Upper lobe of left lung (tissue), 6 donors: ENCODE data around the gene ALS2CL. TPM values are rescaled to one million over a fixed set of nuclear protein-coding genes. Genes with fewer than 3 reads are reported as not detected.

ENCODE experiments used
- ATAC-seq, 2 donors: fragments of 200-7000 bp; cut with Tn5 transposase; one replicate each; pipeline ENCODE4 v1.9.1; 2022; ENCODE audit warnings: mild to moderate bottlenecking in 2 of 2, moderate library complexity in 2 of 2; ENCODE audit not compliant: low FRiP score in 2 of 2
- DNase-seq, 2 donors: peaks; one replicate each; pipeline ENCODE4 v3.0.0-alpha.2; 2019 to 2020
- H3K27ac ChIP-seq, 4 donors: fragments of 200-600 bp; sonication (generic); one replicate each; pipeline ENCODE4 v1.5.1; 2016 to 2019
- H3K27me3 ChIP-seq, 4 donors: fragments of 200-600 bp; sonication (generic); one replicate each; pipeline ENCODE4 v1.5.1; 2017 to 2019
- H3K36me3 ChIP-seq, 4 donors: fragments of 200-600 bp; sonication (generic); one replicate each; pipeline ENCODE4 v1.5.1; 2016 to 2019
- H3K4me1 ChIP-seq, 4 donors: fragments of 200-600 bp; sonication (generic); one replicate each; pipeline ENCODE4 v1.5.1; 2018 to 2019
- H3K4me3 ChIP-seq, 4 donors: fragments of 200-600 bp; sonication (generic); one replicate each; pipeline ENCODE4 v1.5.1; 2017 to 2019; ENCODE audit warnings: mild to moderate bottlenecking in 2 of 4, moderate library complexity in 1 of 4
- H3K9me3 ChIP-seq, 4 donors: fragments of 200-600 bp; sonication (generic); one replicate each; pipeline ENCODE4 v1.5.1; 2018 to 2019
- EP300 ChIP-seq, 4 donors: sonication (generic); formaldehyde crosslinking; IDR thresholded peaks; one replicate each; pipeline ENCODE4 v1.5.1; 2017; ENCODE audit warnings: antibody characterized with exemption in 4 of 4, control low read depth in 2 of 4
- POLR2A ChIP-seq, 4 donors: fragments of 450-650 bp; IDR thresholded peaks; one replicate each; pipeline ENCODE4 v1.5.1; 2016 to 2017; ENCODE audit warnings: antibody characterized with exemption in 4 of 4, mild to moderate bottlenecking in 2 of 4
- POLR2AphosphoS5 ChIP-seq, 2 donors: sonication (generic); formaldehyde crosslinking; IDR thresholded peaks; one replicate each; pipeline ENCODE4 v1.5.1; 2017; ENCODE audit warnings: antibody characterized with exemption in 2 of 2
- WGBS, 2 donors: methylation state at CpG; one replicate each; pipeline ENCODE4 v1.1.5; 2017 to 2018; 5-methylcytosine and 5-hydroxymethylcytosine counted together
- total RNA-seq, 6 donors: library from RNA; depleted of rRNA in 4 of 6; stranded (reverse); fragments of >200 nt in 4 of 6; gene quantifications; one replicate each; pipeline versions ENCODE4 v1.1.0 to v1.2.1, GENCODE V29; 2016 to 2021
- TF ChIP-seq, protein P1 (sequence below), 6 experiments: fragments of 450-650 bp in 4 of 6; fragments of 200-600 bp in 2 of 6; sonication (generic) in 2 of 6; IDR thresholded peaks; one replicate each; pipeline ENCODE4 v1.5.1; 2016 to 2019; ENCODE audit warnings: antibody characterized with exemption in 6 of 6
- donor health status: DM: no; HTN: no; CAD: no; lungs with moderate emphysema.
- donor health status: DM: no; HTN: yes; CAD: no; lungs with severe emphysema.

Gene ALS2CL
- total RNA-seq, 6 donors from 2014 or later = 54.2 to 299 (median 66.9) TPM

DNA sequence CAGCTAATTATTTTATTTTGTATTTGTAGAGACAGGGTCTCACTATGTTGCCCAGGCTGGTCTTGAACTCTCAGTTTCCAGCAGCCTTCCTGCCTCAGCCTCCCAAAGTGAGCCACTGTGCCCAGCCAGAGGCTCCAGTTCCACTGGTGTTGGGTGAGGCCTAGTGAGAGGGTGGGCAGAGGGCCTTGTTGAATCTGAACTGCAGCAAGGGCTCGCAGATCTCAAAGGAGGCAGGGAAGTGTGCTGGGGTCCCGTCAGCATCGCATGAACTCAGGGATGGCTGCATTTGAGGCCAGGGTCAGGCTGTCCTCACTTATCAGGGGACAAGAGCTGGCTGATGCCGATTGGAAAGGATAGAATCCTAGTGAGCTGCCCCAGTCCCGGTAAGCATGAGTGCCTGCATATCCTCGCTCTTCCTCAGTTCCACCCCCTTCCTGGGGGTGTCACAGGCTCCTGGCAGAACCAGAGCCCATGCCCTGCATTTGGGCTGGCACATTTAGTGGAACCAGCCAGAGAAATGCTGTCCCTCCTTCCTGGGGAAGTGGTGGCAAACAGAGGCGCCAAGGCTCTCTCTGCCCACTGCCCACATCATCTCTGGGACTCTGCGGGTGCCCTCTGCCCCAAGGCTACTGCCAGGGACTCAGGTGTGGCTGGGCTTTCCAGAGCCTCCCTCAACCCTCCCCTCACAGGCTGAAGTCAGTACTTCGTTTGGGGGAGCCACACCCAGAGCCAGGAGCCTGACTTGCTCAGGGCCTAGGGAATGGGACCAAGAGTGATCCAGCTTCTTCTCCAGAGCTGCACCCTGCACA, 24.1 kb downstream of the ALS2CL start:
- peaks cover 0 to 42% (median 22%) of the 10 kb centered on the region in 4 donors for H3K36me3 ChIP-seq
- WGBS, 2 donors = 75 to 76% methylated on average over 6 to 9 of the region's 9 CpGs
- no peak overlapping the region for H3K4me3 ChIP-seq
- H3K27me3 ChIP-seq = no peaks in the 10 kb centered on the region
- H3K9me3 ChIP-seq = no peaks in the 10 kb centered on the region
- TF ChIP-seq POLR2A (IDR thresholded peaks at IDR 0.05) = no peak
- TF ChIP-seq, protein P1, sequence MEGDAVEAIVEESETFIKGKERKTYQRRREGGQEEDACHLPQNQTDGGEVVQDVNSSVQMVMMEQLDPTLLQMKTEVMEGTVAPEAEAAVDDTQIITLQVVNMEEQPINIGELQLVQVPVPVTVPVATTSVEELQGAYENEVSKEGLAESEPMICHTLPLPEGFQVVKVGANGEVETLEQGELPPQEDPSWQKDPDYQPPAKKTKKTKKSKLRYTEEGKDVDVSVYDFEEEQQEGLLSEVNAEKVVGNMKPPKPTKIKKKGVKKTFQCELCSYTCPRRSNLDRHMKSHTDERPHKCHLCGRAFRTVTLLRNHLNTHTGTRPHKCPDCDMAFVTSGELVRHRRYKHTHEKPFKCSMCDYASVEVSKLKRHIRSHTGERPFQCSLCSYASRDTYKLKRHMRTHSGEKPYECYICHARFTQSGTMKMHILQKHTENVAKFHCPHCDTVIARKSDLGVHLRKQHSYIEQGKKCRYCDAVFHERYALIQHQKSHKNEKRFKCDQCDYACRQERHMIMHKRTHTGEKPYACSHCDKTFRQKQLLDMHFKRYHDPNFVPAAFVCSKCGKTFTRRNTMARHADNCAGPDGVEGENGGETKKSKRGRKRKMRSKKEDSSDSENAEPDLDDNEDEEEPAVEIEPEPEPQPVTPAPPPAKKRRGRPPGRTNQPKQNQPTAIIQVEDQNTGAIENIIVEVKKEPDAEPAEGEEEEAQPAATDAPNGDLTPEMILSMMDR (IDR thresholded peaks at IDR 0.05) = no peak
- no peak for TF ChIP-seq POLR2AphosphoS5 (IDR thresholded peaks at IDR 0.05)
- TF ChIP-seq EP300 (IDR thresholded peaks at IDR 0.05) = no peak
- no peak overlapping the region for H3K27ac ChIP-seq
- ATAC-seq (no peak), DNase-seq (peak in 1 of 2 donors; percentile 18)
- peaks cover 0 to 9% (median 2%) of the 10 kb centered on the region in 4 donors for H3K4me1 ChIP-seq

DNA sequence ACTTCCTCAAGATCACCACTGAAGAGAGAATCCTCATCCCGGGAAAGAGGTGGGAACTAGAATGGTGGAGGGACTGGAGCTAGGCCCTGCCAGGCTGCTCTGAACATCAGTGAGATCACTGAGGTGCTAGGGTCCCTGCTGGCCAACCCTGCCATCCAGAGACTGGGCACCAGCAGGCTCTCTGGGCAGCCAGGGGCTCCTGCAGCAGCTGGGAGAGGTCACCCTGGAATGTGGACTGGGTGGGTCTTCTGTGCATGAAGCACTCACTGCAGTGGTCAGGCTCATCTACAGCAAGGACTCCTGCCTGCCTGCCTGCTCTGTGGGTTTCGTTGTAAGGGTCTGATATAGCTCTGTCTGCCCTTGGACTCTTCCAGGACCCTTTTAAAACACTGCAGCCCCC, 24.9 kb downstream of the ALS2CL start:
- ATAC-seq (no peak), DNase-seq (peak in 1 of 2 donors; percentile 13)
- Histone ChIP-seq H3K36me3 (peaks cover 0 to 34% (median 14%) of the 10 kb centered on the region in 4 donors), H3K4me3 (no peak overlapping the region), H3K4me1 (peaks cover 0 to 9% (median 2%) of the 10 kb centered on the region in 4 donors), H3K9me3 (no peaks in the 10 kb centered on the region), H3K27ac (no peak overlapping the region), H3K27me3 (no peaks in the 10 kb centered on the region)
- WGBS, 2 donors = 81 to 91% methylated on average over 1 to 2 of the region's 2 CpGs
- TF ChIP-seq POLR2A (IDR thresholded peaks at IDR 0.05) = no peak
- no peak for TF ChIP-seq POLR2AphosphoS5 (IDR thresholded peaks at IDR 0.05)
- TF ChIP-seq EP300 (IDR thresholded peaks at IDR 0.05) = no peak
- TF ChIP-seq, protein P1 (IDR thresholded peaks at IDR 0.05) = no peak

DNA sequence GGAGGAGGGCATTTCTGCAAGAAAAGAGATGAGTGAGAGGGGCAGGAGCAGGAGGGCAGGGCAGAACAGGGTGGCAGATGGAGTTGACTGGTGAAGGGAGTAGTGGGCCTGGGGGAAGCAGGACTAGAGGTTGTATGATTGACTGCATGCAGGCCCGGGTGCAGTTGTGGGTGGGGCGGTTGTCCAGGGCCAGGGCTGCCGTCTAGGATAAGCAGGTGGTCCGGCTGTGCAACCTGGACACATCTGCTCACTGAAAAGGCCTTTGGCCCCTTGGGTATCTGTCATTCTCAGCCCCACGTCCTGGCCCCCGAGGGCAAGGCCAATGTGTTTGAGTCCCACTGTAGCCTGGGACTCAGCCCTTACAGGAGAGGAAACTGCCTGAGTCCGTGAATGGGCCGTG, 25.4 kb downstream of the ALS2CL start:
- WGBS, 2 donors = 50 to 67% methylated on average over 6 to 8 of the region's 8 CpGs
- Histone ChIP-seq H3K4me3 (no peak overlapping the region), H3K4me1 (peaks cover 2 to 9% (median 4%) of the 10 kb centered on the region in 4 donors), H3K27ac (no peak overlapping the region), H3K9me3 (no peaks in the 10 kb centered on the region), H3K27me3 (no peaks in the 10 kb centered on the region), H3K36me3 (peaks cover 0 to 30% (median 10%) of the 10 kb centered on the region in 4 donors)
- no peak for TF ChIP-seq POLR2AphosphoS5 (IDR thresholded peaks at IDR 0.05)
- TF ChIP-seq, protein P1 (IDR thresholded peaks at IDR 0.05) = no peak
- no peak for TF ChIP-seq POLR2A (IDR thresholded peaks at IDR 0.05)
- TF ChIP-seq EP300 (IDR thresholded peaks at IDR 0.05) = no peak
- ATAC-seq = no peak
- DNase-seq = peak in 1 of 2 donors; percentile 15

DNA sequence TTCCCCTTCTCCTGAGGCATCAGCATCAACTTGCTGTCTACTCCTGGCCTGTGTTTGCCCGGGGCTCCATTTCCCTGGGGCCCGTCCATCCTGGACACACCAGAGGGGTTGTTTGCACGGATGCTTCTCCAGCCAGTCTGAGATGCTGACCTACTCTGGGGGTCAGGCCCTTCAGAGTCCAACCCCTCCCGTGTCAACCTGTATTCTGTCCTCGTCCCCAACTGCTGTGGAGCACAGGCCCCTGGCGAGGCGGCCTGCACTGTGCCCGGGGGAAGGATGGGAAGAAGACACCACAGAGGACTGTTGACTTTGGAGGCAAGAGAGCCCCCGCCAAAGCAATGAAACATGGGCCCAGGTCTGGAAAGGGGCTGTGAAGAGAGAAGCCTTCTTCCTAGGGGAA, 25.8 kb downstream of the ALS2CL start:
- Histone ChIP-seq H3K27ac (no peak overlapping the region), H3K36me3 (peaks cover 0 to 25% (median 7%) of the 10 kb centered on the region in 4 donors), H3K4me1 (peaks cover 4 to 9% (median 6%) of the 10 kb centered on the region in 4 donors), H3K9me3 (no peaks in the 10 kb centered on the region), H3K27me3 (no peaks in the 10 kb centered on the region), H3K4me3 (no peak overlapping the region)
- TF ChIP-seq EP300 (IDR thresholded peaks at IDR 0.05) = no peak
- TF ChIP-seq, protein P1 (IDR thresholded peaks at IDR 0.05) = no peak
- TF ChIP-seq POLR2AphosphoS5 (IDR thresholded peaks at IDR 0.05) = no peak
- TF ChIP-seq POLR2A (IDR thresholded peaks at IDR 0.05) = no peak
- peak in 1 of 2 donors; percentile 12 for DNase-seq
- no peak for ATAC-seq
- WGBS, 2 donors = 82 to 93% methylated on average over 5 to 9 of the region's 9 CpGs
